MM.1S (cell line): ENCODE results near the gene ACAT2.

Source experiments
- DNase-seq: peaks from one replicate; pipeline ENCODE4 v3.0.0-alpha.2; 2015
- H2AFZ ChIP-seq: fragments of 300-600 bp; sonication (generic); 2 replicates; pipeline ENCODE4 v1.6.0; 2016; ENCODE audit warnings: antibody characterized with exemption, low read length
- H3F3A ChIP-seq: fragments of 300-600 bp; sonication (generic); 2 replicates; pipeline ENCODE4 v1.6.1; 2016; ENCODE audit warnings: mild to moderate bottlenecking, antibody characterized with exemption, low read length, moderate library complexity, mixed read lengths; ENCODE audit not compliant: insufficient read depth
- H3K27ac ChIP-seq: fragments of 300-600 bp; sonication (generic); 2 replicates; pipeline ENCODE4 v1.5.1; 2016; ENCODE audit warnings: mild to moderate bottlenecking, low read length
- H3K27me3 ChIP-seq: fragments of 300-600 bp; sonication (generic); replicated peaks from 2 replicates; pipeline ENCODE4 v1.6.0; 2016; ENCODE audit warnings: low read length; ENCODE audit not compliant: insufficient read depth
- H3K36me3 ChIP-seq: fragments of 300-600 bp; sonication (generic); replicated peaks from 2 replicates; pipeline ENCODE4 v1.6.1; 2016; ENCODE audit warnings: mild to moderate bottlenecking, low read length, mixed read lengths; ENCODE audit not compliant: insufficient read depth
- H3K4me1 ChIP-seq: fragments of 300-600 bp; sonication (generic); 2 replicates; pipeline ENCODE4 v1.6.1; 2016; ENCODE audit warnings: low read length, mixed read lengths
- H3K4me2 ChIP-seq: fragments of 300-600 bp; sonication (generic); 2 replicates; pipeline ENCODE4 v1.6.0; 2016; ENCODE audit warnings: low read depth, low read length
- H3K4me3 ChIP-seq: fragments of 300-600 bp; sonication (generic); 2 replicates; pipeline ENCODE4 v1.5.1; 2016; ENCODE audit warnings: low read length, mixed read lengths
- H3K79me2 ChIP-seq: fragments of 300-600 bp; sonication (generic); 2 replicates; pipeline ENCODE4 v1.6.1; 2016; ENCODE audit warnings: mixed run types, low read length, mixed read lengths
- H3K9ac ChIP-seq: fragments of 300-600 bp; sonication (generic); 2 replicates; pipeline ENCODE4 v1.6.1; 2016; ENCODE audit warnings: low read length, mixed read lengths
- H3K9me2 ChIP-seq: fragments of 300-600 bp; sonication (generic); replicated peaks from 2 replicates; pipeline ENCODE4 v1.6.1; 2016; ENCODE audit warnings: mild to moderate bottlenecking, low read length, mixed read lengths; ENCODE audit not compliant: insufficient read depth
- H3K9me3 ChIP-seq: fragments of 300-600 bp; sonication (generic); replicated peaks from 2 replicates; pipeline ENCODE4 v1.6.1; 2016; ENCODE audit warnings: mild to moderate bottlenecking, low read length, mixed read lengths; ENCODE audit not compliant: insufficient read depth
- H4K20me1 ChIP-seq: fragments of 300-600 bp; sonication (generic); 2 replicates; pipeline ENCODE4 v1.6.1; 2016; ENCODE audit warnings: mild to moderate bottlenecking, low read length, moderate library complexity, mixed read lengths; ENCODE audit not compliant: insufficient read depth
- CTCF ChIP-seq: fragments of 300-600 bp; sonication (generic); IDR thresholded peaks from 2 replicates; pipeline ENCODE4 v1.5.1; 2016; ENCODE audit warnings: antibody characterized with exemption, low read length, mixed read lengths
- EZH2 ChIP-seq: fragments of 300-600 bp; sonication (generic); optimal IDR thresholded peaks from 2 replicates; pipeline ENCODE3; 2017; ENCODE audit warnings: low read depth, mild to moderate bottlenecking, antibody characterized with exemption, low read length, mixed read lengths
- EZH2phosphoT487 ChIP-seq: fragments of 300-600 bp; sonication (generic); IDR thresholded peaks from 2 replicates; pipeline ENCODE4 v1.6.1; 2018; ENCODE audit warnings: antibody characterized with exemption, low read length

The ACAT2 gene

GRCh38 chr6:159726255-159726917 is 35.5 kb upstream of the ACAT2 start:
- Histone ChIP-seq H3K4me2 (peak overlapping the region; percentile 89), H3K36me3 (no peaks in the 10 kb centered on the region), H3K4me1 (no peaks in the 10 kb centered on the region), H2AFZ (peak overlapping the region; percentile 63), H4K20me1 (peaks cover 10% of the 10 kb centered on the region; the same call in 1 of the 2 replicates), H3F3A (no peaks in the 10 kb centered on the region), H3K9me2 (no peaks in the 10 kb centered on the region), H3K79me2 (peaks cover 62% of the 10 kb centered on the region), H3K9ac (peak overlapping the region; percentile 94), H3K9me3 (no peaks in the 10 kb centered on the region), H3K4me3 (peak overlapping the region; percentile 78), H3K27me3 (no peaks in the 10 kb centered on the region), H3K27ac (peak overlapping the region; percentile 94)
- DNase-seq = no peak
- TF ChIP-seq EZH2 (no peak), EZH2phosphoT487 (no peak), CTCF (no peak)

DNA sequence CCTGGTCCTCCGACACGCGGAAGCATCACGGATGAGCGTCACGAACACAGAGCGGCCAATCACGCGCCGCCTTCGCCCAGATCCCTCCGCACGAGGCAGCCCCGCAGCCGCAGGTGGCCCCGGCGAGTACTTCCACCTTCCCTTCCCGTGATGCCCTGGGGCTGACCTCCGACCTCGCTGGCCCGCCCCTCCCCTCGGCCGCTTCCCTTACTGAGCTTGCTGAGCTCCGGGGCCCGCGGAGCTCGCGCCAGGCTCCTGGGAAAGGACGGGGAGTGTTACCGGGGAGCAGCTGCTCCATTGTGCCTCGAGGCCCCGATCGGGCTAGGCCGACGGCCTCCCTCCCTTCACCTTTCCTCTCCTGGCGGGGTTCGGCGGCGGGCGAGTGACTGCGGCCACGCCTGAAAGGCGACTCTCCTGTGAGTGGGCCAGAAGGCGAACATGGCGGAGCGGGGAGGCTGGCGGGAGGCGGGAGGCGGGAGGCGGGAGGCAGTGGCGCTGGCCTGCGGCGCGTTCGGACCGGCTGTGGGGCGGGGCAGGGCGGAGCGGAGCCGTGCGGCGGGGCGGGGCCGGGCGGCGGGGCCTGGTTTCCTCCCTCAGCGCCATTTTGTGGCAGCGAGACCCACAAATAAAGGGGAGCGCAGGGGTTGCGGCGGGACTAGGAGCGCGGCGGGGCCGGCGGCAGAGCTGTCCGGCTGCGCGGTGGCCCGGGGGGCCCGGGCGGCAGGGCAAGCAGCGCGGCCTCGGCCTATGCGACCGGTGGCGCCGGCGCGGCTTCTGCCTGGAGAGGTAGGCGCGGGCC is 34.7 kb upstream of the ACAT2 start, which contains the start of gene WTAP:
Gene WTAP (plus strand): TSS at position 589 of the 799 bp plus-strand sequence. CDS start 8,760 bp downstream, outside the sequence.
- Histone ChIP-seq H4K20me1 (peaks cover 10% of the 10 kb centered on the region; the same call in 1 of the 2 replicates), H3K4me1 (no peaks in the 10 kb centered on the region), H2AFZ (peak within 1 kb of the TSS; percentile 63), H3K36me3 (no peaks in the 10 kb centered on the region), H3K4me3 (peak within 1 kb of the TSS; percentile 78), H3K27ac (peak within 1 kb of the TSS; percentile 94), H3K9me2 (no peaks in the 10 kb centered on the region), H3K4me2 (peak within 1 kb of the TSS; percentile 89), H3K9ac (peak within 1 kb of the TSS; percentile 94), H3F3A (no peaks in the 10 kb centered on the region), H3K9me3 (no peaks in the 10 kb centered on the region), H3K79me2 (peaks cover 69% of the 10 kb centered on the region), H3K27me3 (no peaks in the 10 kb centered on the region)
- peak; percentile 91 for DNase-seq
- TF ChIP-seq EZH2phosphoT487 = no peak
- no peak for TF ChIP-seq EZH2

DNA sequence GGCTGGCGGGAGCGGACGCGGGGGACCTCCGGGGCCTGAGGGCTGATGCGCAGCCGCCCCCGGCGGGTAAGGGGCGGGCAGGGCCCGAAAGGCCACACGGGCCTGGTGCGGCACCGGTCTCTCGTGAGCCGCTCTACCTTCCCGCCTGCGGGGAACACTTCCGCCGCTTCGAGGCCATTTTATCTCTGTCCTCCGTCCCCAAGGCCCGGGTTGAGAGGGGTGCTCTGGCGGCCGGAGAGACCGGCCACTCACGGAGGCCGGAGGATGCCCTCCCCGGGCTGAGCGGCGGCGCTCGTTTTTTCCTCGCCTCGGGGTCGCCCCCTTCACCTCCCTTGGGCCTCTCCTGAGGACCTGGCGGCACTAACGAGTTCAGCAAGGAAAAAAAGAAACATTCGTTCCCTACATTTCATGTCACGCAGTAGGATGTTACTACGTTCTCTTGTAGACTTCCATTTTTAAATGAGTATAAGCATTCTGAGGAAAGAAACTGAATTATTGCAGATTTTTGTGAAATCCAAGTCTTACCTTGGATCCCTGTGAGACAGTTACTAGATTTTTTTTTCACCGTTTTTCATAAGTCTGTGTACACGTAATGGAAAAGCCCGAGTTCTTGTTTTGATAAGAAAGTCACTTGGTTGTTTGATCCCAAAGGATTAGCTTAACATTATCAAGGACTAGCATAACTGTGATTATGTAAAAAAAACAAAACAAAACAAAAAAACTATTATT is 34.0 kb upstream of the ACAT2 start:
- Histone ChIP-seq H3F3A (no peaks in the 10 kb centered on the region), H3K27me3 (no peaks in the 10 kb centered on the region), H3K9me3 (no peaks in the 10 kb centered on the region), H4K20me1 (peaks cover 10% of the 10 kb centered on the region; the same call in 1 of the 2 replicates), H3K4me2 (peak overlapping the region; percentile 63), H3K9ac (peak overlapping the region; percentile 81), H3K27ac (peak overlapping the region; percentile 65), H3K4me1 (no peaks in the 10 kb centered on the region), H3K36me3 (no peaks in the 10 kb centered on the region), H3K79me2 (peaks cover 77% of the 10 kb centered on the region), H2AFZ (no peak overlapping the region), H3K9me2 (no peaks in the 10 kb centered on the region), H3K4me3 (peak overlapping the region; percentile 75)
- TF ChIP-seq EZH2 (no peak), CTCF (no peak), EZH2phosphoT487 (no peak)
- peak; percentile 8 for DNase-seq
